MCF 10A (cell line): ENCODE measurements around the gene AHNAK2. TPM values are rescaled to one million over a fixed set of nuclear protein-coding genes. Genes with fewer than 3 reads are reported as not detected.

Source experiments
- BruUV-seq: library from RNA; stranded (reverse); fragments of 400-500 nt; replicated peaks from 2 replicates; lab custom pipeline; 2021; lab: Mats Ljungman, UMichigan
- CTCF ChIA-PET: fragments of 300-600 bp; sonication (Branson Sonifier 250); formaldehyde crosslinking; extraction: SDS; loops from one replicate; lab custom pipeline; 2021; ENCODE audit warnings: antibody characterized with exemption, inconsistent platforms; lab: Yijun Ruan, JAX
- POLR2A ChIA-PET: fragments of 300-600, 350-650 bp; sonication (Branson Sonifier 250); formaldehyde crosslinking; extraction: SDS; loops from one replicate; lab custom pipeline; 2020; ENCODE audit warnings: antibody characterized with exemption, inconsistent platforms; lab: Yijun Ruan, JAX
- DNase-seq: peaks from one replicate; pipeline ENCODE4 v3.0.0-alpha.2; 2018; ENCODE audit not compliant: unreplicated experiment
- H3K27ac Mint-ChIP-seq: one replicate; pipeline ENCODE4 v1.8.0; 2022; ENCODE audit warnings: mild to moderate bottlenecking, low read depth, mixed read lengths; ENCODE audit not compliant: unreplicated experiment
- H3K27me3 Mint-ChIP-seq: one replicate; pipeline ENCODE4 v1.8.0; 2022; ENCODE audit warnings: mixed read lengths; ENCODE audit not compliant: insufficient read depth, unreplicated experiment
- H3K36me3 Mint-ChIP-seq: one replicate; pipeline ENCODE4 v1.8.0; 2022; ENCODE audit warnings: mild to moderate bottlenecking, moderate library complexity, mixed read lengths; ENCODE audit not compliant: insufficient read depth, unreplicated experiment
- H3K4me1 Mint-ChIP-seq: one replicate; pipeline ENCODE4 v1.8.0; 2022; ENCODE audit warnings: mixed read lengths; ENCODE audit not compliant: insufficient read depth, unreplicated experiment
- H3K4me3 Mint-ChIP-seq: one replicate; pipeline ENCODE4 v1.8.0; 2022; ENCODE audit warnings: mild to moderate bottlenecking, moderate library complexity, mixed read lengths; ENCODE audit not compliant: unreplicated experiment
- H3K9me3 Mint-ChIP-seq: one replicate; pipeline ENCODE4 v1.8.0; 2022; ENCODE audit warnings: mixed read lengths; ENCODE audit not compliant: unreplicated experiment
- intact Hi-C: fragments of 100-400 bp; cut with micrococcal nuclease; formaldehyde crosslinking; loops from 2 replicates; pipeline ENCODE4 v1.14.1; 2022
- total RNA-seq: library from RNA; stranded (reverse); gene quantifications from 2 replicates; pipeline ENCODE4 v1.2.3, GENCODE V29; 2022
- TF ChIP-seq, protein P1 (sequence below): fragments of 200-600 bp; IDR thresholded peaks from one replicate; pipeline ENCODE4 v1.8.0; 2022; ENCODE audit warnings: antibody characterized with exemption, mild to moderate bottlenecking; ENCODE audit not compliant: unreplicated experiment

The AHNAK2 gene
- total RNA-seq, 1 experiment from 2014 or later, result 218 TPM

GRCh38 chr14:104937694-104938365, 40.3 kb downstream of the AHNAK2 start:
- TF ChIP-seq, protein P1, sequence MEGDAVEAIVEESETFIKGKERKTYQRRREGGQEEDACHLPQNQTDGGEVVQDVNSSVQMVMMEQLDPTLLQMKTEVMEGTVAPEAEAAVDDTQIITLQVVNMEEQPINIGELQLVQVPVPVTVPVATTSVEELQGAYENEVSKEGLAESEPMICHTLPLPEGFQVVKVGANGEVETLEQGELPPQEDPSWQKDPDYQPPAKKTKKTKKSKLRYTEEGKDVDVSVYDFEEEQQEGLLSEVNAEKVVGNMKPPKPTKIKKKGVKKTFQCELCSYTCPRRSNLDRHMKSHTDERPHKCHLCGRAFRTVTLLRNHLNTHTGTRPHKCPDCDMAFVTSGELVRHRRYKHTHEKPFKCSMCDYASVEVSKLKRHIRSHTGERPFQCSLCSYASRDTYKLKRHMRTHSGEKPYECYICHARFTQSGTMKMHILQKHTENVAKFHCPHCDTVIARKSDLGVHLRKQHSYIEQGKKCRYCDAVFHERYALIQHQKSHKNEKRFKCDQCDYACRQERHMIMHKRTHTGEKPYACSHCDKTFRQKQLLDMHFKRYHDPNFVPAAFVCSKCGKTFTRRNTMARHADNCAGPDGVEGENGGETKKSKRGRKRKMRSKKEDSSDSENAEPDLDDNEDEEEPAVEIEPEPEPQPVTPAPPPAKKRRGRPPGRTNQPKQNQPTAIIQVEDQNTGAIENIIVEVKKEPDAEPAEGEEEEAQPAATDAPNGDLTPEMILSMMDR, result no peak
- Mint-ChIP-seq H3K36me3 (peaks cover 71% of the 10 kb centered on the region), H3K27ac (no peak overlapping the region), H3K4me3 (no peak overlapping the region), H3K9me3 (no peaks in the 10 kb centered on the region), H3K27me3 (no peaks in the 10 kb centered on the region), H3K4me1 (peaks cover 10% of the 10 kb centered on the region)
- CTCF ChIA-PET, result interaction anchor here (1.4 kb wide), 1 partner anchor 108 kb away, joined by 5 read pairs; no protein-coding TSS in a partner anchor
- POLR2A ChIA-PET, result interaction anchor here (0.7 to 7.3 kb wide), 3 partner anchors 32 to 103 kb away, joined by 3 to 70 read pairs (median 4); no protein-coding TSS in a partner anchor
- DNase-seq, result no peak
- intact Hi-C loops, result no loop called here
- TSS peak; percentile 17 for BruUV-seq

DNA sequence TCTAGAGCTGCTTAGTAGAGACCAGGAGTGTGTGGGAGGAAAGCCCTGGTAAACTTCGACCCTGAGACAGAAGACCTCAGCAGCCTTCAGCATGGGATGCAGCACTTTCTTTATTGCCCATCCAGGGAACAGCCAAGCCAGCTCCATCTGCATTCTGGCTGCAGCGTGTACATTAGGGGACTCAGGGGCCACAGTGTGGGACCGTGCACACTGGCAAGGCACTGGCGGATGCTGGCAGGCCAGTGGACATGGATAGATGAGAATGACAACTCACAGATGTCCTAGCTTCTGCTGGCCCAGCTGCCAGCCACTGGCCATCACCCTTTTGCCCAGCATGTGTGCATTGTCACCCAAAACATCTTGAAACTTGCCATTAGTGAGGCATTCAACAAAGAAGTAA, 41.0 kb downstream of the AHNAK2 start:
- peak overlapping the region; percentile 54 for H3K27ac Mint-ChIP-seq
- DNase-seq, result no peak
- ChIA-PET CTCF (interaction anchor here (0.6 to 1.4 kb wide), 3 partner anchors 14 to 841 kb away, joined by 3 to 5 read pairs (median 4); no protein-coding TSS in a partner anchor), POLR2A (interaction anchor here (0.7 to 7.3 kb wide), 5 partner anchors 33 to 1395 kb away, joined by 3 to 70 read pairs (median 3); no protein-coding TSS in a partner anchor)
- no peaks in the 10 kb centered on the region for H3K9me3 Mint-ChIP-seq
- no peaks in the 10 kb centered on the region for H3K27me3 Mint-ChIP-seq
- TF ChIP-seq, protein P1, result no peak
- intact Hi-C loops, result no loop called here
- H3K4me1 Mint-ChIP-seq, result peaks cover 10% of the 10 kb centered on the region
- H3K36me3 Mint-ChIP-seq, result peaks cover 65% of the 10 kb centered on the region
- BruUV-seq, result no TSS peak
- no peak overlapping the region for H3K4me3 Mint-ChIP-seq

DNA sequence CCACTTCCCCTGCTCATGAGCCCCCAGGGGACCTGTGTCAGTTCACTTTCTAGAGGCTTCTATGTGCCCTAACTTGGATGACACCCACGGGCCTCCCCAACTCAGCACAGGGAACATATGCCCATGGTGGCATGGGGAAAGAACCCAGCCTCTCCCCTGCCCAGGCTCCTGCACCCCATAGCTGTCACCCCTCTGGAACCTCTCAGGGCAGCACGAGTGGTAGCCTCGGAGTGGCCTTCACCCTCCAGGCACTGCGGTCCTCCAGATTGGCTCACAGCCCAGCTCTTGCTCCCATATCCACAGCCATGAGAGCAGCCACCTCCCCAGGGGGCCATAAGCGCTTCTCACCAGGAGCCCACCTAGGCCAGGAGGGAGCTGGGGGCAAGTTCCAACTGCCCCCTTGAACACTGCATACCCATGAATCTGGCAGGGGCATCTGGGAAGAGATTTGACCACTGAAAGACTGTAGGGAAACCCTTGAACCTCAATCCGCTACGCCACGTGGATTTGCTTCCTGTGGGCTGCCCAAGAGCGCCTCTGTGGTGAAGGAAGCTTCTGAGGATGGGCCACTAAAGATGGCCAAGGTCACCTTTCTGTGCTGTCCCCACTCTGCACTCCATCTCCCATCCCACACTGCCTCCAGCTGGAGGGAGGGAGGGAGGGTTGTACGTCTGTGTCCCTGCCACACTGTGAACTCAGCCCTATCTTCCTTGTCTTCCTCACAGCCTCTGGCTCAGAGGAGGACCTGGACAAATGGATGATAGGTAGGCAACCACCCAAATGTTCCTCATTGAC, 41.6 kb downstream of the AHNAK2 start:
- POLR2A ChIA-PET, result interaction anchor here (0.7 to 7.3 kb wide), 4 partner anchors 34 to 1396 kb away, joined by 3 to 70 read pairs (median 4); no protein-coding TSS in a partner anchor
- no peaks in the 10 kb centered on the region for H3K27me3 Mint-ChIP-seq

More for the DNA sequence above, 41.6 kb downstream of the AHNAK2 start:
- BruUV-seq, result no TSS peak
- CTCF ChIA-PET, result interaction anchor here (0.6 to 1.4 kb wide), 4 partner anchors 14 to 840 kb away, joined by 3 to 5 read pairs (median 4); no protein-coding TSS in a partner anchor
- DNase-seq, result no peak
- H3K4me3 Mint-ChIP-seq, result no peak overlapping the region
- no peaks in the 10 kb centered on the region for H3K9me3 Mint-ChIP-seq
- TF ChIP-seq, protein P1, result no peak
- H3K4me1 Mint-ChIP-seq, result peaks cover 10% of the 10 kb centered on the region
- intact Hi-C loops, result no loop called here
- H3K27ac Mint-ChIP-seq, result peak overlapping the region; percentile 54
- H3K36me3 Mint-ChIP-seq, result peaks cover 59% of the 10 kb centered on the region
